CD14-positive monocyte (primary cell): ENCODE data around the gene POLH. TPM values are rescaled to one million over a fixed set of nuclear protein-coding genes. Genes with fewer than 3 reads are reported as not detected.

Source experiments
- DNase-seq, 3 donors: peaks; one replicate each; pipeline ENCODE4 v3.0.0-alpha.2; 2011 to 2022
- H2AFZ ChIP-seq: 2 replicates; pipeline ENCODE4 v1.6.0; 2012; ENCODE audit warnings: mild to moderate bottlenecking, low read depth, low read length, inconsistent platforms; ENCODE audit not compliant: insufficient read depth, poor library complexity, severe bottlenecking
- H3K27ac ChIP-seq, 2 donors: 1 replicate in 1 of 2; 2 replicates in 1 of 2; pipeline ENCODE4 v1.5.1; 2012 to 2013; ENCODE audit warnings: low read length in 2 of 2, control low read depth in 1 of 2, inconsistent platforms in 1 of 2, low read depth in 1 of 2, mild to moderate bottlenecking in 1 of 2
- H3K27me3 ChIP-seq, 2 donors: one replicate each; pipeline versions ENCODE4 v1.6.0 to v1.6.1; 2011 to 2013; ENCODE audit warnings: low read length in 2 of 2; ENCODE audit not compliant: control insufficient read depth in 2 of 2, insufficient read depth in 2 of 2
- H3K36me3 ChIP-seq, 2 donors: replicated peaks in 1 of 2; 1 replicate in 1 of 2; 2 replicates in 1 of 2; pipeline versions ENCODE4 v1.5.1 to v1.6.1; 2012 to 2013; ENCODE audit warnings: low read length in 2 of 2, control low read depth in 1 of 2, inconsistent platforms in 1 of 2, mild to moderate bottlenecking in 1 of 2; ENCODE audit not compliant: insufficient read depth in 2 of 2, control insufficient read depth in 1 of 2
- H3K4me1 ChIP-seq, 2 donors: 1 replicate in 1 of 2; 2 replicates in 1 of 2; pipeline versions ENCODE4 v1.5.1 to v1.6.1; 2012 to 2013; ENCODE audit warnings: low read length in 2 of 2, control low read depth in 1 of 2, inconsistent platforms in 1 of 2, mild to moderate bottlenecking in 1 of 2, moderate library complexity in 1 of 2; ENCODE audit not compliant: insufficient read depth in 2 of 2, control insufficient read depth in 1 of 2
- H3K4me2 ChIP-seq: replicated peaks from 2 replicates; pipeline ENCODE3; 2012; ENCODE audit warnings: low read length, moderate library complexity, mild to moderate bottlenecking; ENCODE audit not compliant: poor library complexity, severe bottlenecking; ENCODE audit errors: extremely low read depth
- H3K4me3 ChIP-seq, 3 experiments: fragments of 200-600 bp in 1 of 3; sonication (generic) in 1 of 3; replicated peaks in 1 of 3; 1 replicate in 2 of 3; 2 replicates in 1 of 3; pipeline ENCODE4 v1.5.1; 2011 to 2013; ENCODE audit warnings: low read length in 3 of 3, mild to moderate bottlenecking in 3 of 3, control low read depth in 2 of 3, low read depth in 2 of 3, inconsistent platforms in 1 of 3, moderate library complexity in 1 of 3
- H3K79me2 ChIP-seq: 2 replicates; pipeline ENCODE4 v1.6.0; 2012; ENCODE audit warnings: mild to moderate bottlenecking, control low read depth, inconsistent platforms, low read length, moderate library complexity; ENCODE audit not compliant: insufficient read depth
- H3K9ac ChIP-seq: 2 replicates; pipeline ENCODE4 v1.6.0; 2017; ENCODE audit warnings: low read length, mild to moderate bottlenecking; ENCODE audit not compliant: insufficient read depth, poor library complexity, severe bottlenecking
- H3K9me3 ChIP-seq, 2 donors: replicated peaks in 1 of 2; 1 replicate in 1 of 2; 2 replicates in 1 of 2; pipeline versions ENCODE4 v1.5.1 to v1.6.1; 2012 to 2013; ENCODE audit warnings: low read length in 2 of 2, control low read depth in 1 of 2; ENCODE audit not compliant: control insufficient read depth in 1 of 2, insufficient read depth in 1 of 2
- H4K20me1 ChIP-seq: 2 replicates; pipeline ENCODE4 v1.6.0; 2012; ENCODE audit warnings: mild to moderate bottlenecking, low read length, control low read depth, moderate library complexity; ENCODE audit not compliant: insufficient read depth
- H3K27ac Mint-ChIP-seq, 7 donors: one replicate each; pipeline ENCODE4 v1.8.0; 2020; ENCODE audit warnings: mild to moderate bottlenecking in 7 of 7, mixed read lengths in 7 of 7, moderate library complexity in 6 of 7, inconsistent platforms in 2 of 7
- H3K27me3 Mint-ChIP-seq, 3 donors: one replicate each; pipeline ENCODE4 v1.8.0; 2021 to 2022; ENCODE audit warnings: low read depth in 3 of 3, mild to moderate bottlenecking in 3 of 3, mixed read lengths in 3 of 3, moderate library complexity in 3 of 3, inconsistent platforms in 1 of 3
- H3K36me3 Mint-ChIP-seq, 2 donors: one replicate each; pipeline ENCODE4 v1.8.0; 2020; ENCODE audit warnings: mixed read lengths in 2 of 2, inconsistent platforms in 1 of 2, mild to moderate bottlenecking in 1 of 2
- H3K4me1 Mint-ChIP-seq: one replicate; pipeline ENCODE4 v1.8.0; 2020; ENCODE audit warnings: mild to moderate bottlenecking, mixed read lengths
- H3K4me3 Mint-ChIP-seq, 2 donors: one replicate each; pipeline ENCODE4 v1.8.0; 2020; ENCODE audit warnings: mild to moderate bottlenecking in 2 of 2, mixed read lengths in 2 of 2, moderate library complexity in 1 of 2
- H3K9me3 Mint-ChIP-seq, 7 donors: one replicate each; pipeline ENCODE4 v1.8.0; 2020 to 2022; ENCODE audit warnings: mixed read lengths in 7 of 7, mild to moderate bottlenecking in 6 of 7, moderate library complexity in 6 of 7, inconsistent platforms in 2 of 7
- WGBS: methylation state at CpG from one replicate; pipeline ENCODE4 v1.1.5; 2013; ENCODE audit warnings: missing lambda C conversion rate; ENCODE audit not compliant: insufficient coverage; 5-methylcytosine and 5-hydroxymethylcytosine counted together
- intact Hi-C, 2 donors: fragments of 100-400 bp; cut with micrococcal nuclease; formaldehyde crosslinking; loops; one replicate each; pipeline versions ENCODE4 v1.15.0 to v1.15.1; 2023
- polyA plus RNA-seq, 3 donors: library from polyadenylated mRNA; depleted of rRNA in 1 of 3; unstranded in 2 of 3; stranded (reverse) in 1 of 3; fragments of 300-500 nt in 2 of 3; fragments of >200 nt in 1 of 3; fragmentation: Illumina TruSeq in 2 of 3; gene quantifications; 1 replicate in 2 of 3; 2 replicates in 1 of 3; pipeline ENCODE4 v1.2.3, GENCODE V29; 2012 to 2021
- TF ChIP-seq, protein P1 (sequence below): fragments of 200-600 bp; IDR thresholded peaks from one replicate; pipeline ENCODE4 v1.8.0; 2022; ENCODE audit warnings: antibody characterized with exemption, mild to moderate bottlenecking

POLH gene
- polyA plus RNA-seq, 3 donors: 2.0 to 2.6 (median 2.1) TPM

- Histone ChIP-seq H3K4me2 (no peak overlapping the region), H3K9me3 (no peaks in the 10 kb centered on the region), H3K27me3 (no peaks in the 10 kb centered on the region), H3K36me3 (peaks cover 68 to 79% of the 10 kb centered on the region in 2 donors), H3K4me3 (no peak overlapping the region), H3K9ac (no peak overlapping the region), H3K79me2 (peaks cover 23% of the 10 kb centered on the region), H3K4me1 (peaks cover 8 to 9% of the 10 kb centered on the region in 2 donors), H4K20me1 (peaks cover 45% of the 10 kb centered on the region), H2AFZ (no peak overlapping the region), H3K27ac (no peak overlapping the region)
- H3K4me3 Mint-ChIP-seq: no peak overlapping the region
- 99% methylated on average over 8 of the region's 10 CpGs for WGBS
- no peak for DNase-seq
- peaks cover 8% of the 10 kb centered on the region for H3K4me1 Mint-ChIP-seq
- peaks cover 0 to 1% (median 0%) of the 10 kb centered on the region in 3 donors for H3K27me3 Mint-ChIP-seq
- TF ChIP-seq, protein P1, sequence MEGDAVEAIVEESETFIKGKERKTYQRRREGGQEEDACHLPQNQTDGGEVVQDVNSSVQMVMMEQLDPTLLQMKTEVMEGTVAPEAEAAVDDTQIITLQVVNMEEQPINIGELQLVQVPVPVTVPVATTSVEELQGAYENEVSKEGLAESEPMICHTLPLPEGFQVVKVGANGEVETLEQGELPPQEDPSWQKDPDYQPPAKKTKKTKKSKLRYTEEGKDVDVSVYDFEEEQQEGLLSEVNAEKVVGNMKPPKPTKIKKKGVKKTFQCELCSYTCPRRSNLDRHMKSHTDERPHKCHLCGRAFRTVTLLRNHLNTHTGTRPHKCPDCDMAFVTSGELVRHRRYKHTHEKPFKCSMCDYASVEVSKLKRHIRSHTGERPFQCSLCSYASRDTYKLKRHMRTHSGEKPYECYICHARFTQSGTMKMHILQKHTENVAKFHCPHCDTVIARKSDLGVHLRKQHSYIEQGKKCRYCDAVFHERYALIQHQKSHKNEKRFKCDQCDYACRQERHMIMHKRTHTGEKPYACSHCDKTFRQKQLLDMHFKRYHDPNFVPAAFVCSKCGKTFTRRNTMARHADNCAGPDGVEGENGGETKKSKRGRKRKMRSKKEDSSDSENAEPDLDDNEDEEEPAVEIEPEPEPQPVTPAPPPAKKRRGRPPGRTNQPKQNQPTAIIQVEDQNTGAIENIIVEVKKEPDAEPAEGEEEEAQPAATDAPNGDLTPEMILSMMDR: no peak
- intact Hi-C loops: no loop called here
- peaks cover 55 to 74% of the 10 kb centered on the region in 2 donors for H3K36me3 Mint-ChIP-seq
- H3K27ac Mint-ChIP-seq: no peak overlapping the region
- H3K9me3 Mint-ChIP-seq: no peaks in the 10 kb centered on the region
These were observed 45.8 kb downstream of the POLH start for GRCh38 chr6:43621836-43622180.

- intact Hi-C loops: no loop called here
- peak overlapping the region in 1 of 2 donors; percentile 43 for H3K27ac ChIP-seq
- H3K4me2 ChIP-seq: no peak overlapping the region
- H3K4me3 Mint-ChIP-seq: no peak overlapping the region
- no peaks in the 10 kb centered on the region for H3K9me3 ChIP-seq
- H3K36me3 ChIP-seq: peaks cover 68 to 74% of the 10 kb centered on the region in 2 donors
- peak overlapping the region in 2 of 7 donors; percentile 11 to 54 for H3K27ac Mint-ChIP-seq
- TF ChIP-seq, protein P1: no peak
- H3K36me3 Mint-ChIP-seq: peaks cover 55 to 74% of the 10 kb centered on the region in 2 donors
- peaks cover 46% of the 10 kb centered on the region for H4K20me1 ChIP-seq
- DNase-seq: no peak
- 97% methylated on average over 10 of the region's 10 CpGs for WGBS
- no peak overlapping the region for H3K9ac ChIP-seq
- H3K4me3 ChIP-seq: no peak overlapping the region
- peaks cover 25% of the 10 kb centered on the region for H3K79me2 ChIP-seq
- peaks cover 15% of the 10 kb centered on the region for H3K4me1 Mint-ChIP-seq
- H2AFZ ChIP-seq: no peak overlapping the region
- H3K9me3 Mint-ChIP-seq: no peaks in the 10 kb centered on the region
- H3K27me3 ChIP-seq: no peaks in the 10 kb centered on the region
- H3K27me3 Mint-ChIP-seq: peaks cover 0 to 1% (median 0%) of the 10 kb centered on the region in 3 donors
- peaks cover 16 to 17% of the 10 kb centered on the region in 2 donors for H3K4me1 ChIP-seq
These were observed 46.6 kb downstream of the POLH start for GRCh38 chr6:43622541-43622940.
